Effector memory CD4-positive, alpha-beta T cell (primary cell): ENCODE measurements around the gene TMEM126A.

Experiments used
- DNase-seq, 3 donors: peaks; one replicate each; pipeline ENCODE4 v3.0.0-alpha.2; 2020
- H3K27ac ChIP-seq: 2 replicates; pipeline ENCODE4 v1.7.0; 2013; ENCODE audit warnings: mild to moderate bottlenecking, low read length, moderate library complexity; ENCODE audit not compliant: insufficient read depth, poor library complexity, severe bottlenecking
- H3K27me3 ChIP-seq: replicated peaks from 2 replicates; pipeline ENCODE4 v1.7.0; 2013; ENCODE audit warnings: mild to moderate bottlenecking, low read length; ENCODE audit not compliant: insufficient read depth, control insufficient read depth, poor library complexity, severe bottlenecking
- H3K36me3 ChIP-seq: 2 replicates; pipeline ENCODE4 v1.7.0; 2013; ENCODE audit warnings: mild to moderate bottlenecking, low read length, moderate library complexity; ENCODE audit not compliant: control insufficient read depth, insufficient read depth
- H3K4me1 ChIP-seq: 2 replicates; pipeline ENCODE4 v1.7.0; 2013; ENCODE audit warnings: low read length, mild to moderate bottlenecking; ENCODE audit not compliant: control insufficient read depth, insufficient read depth, poor library complexity, severe bottlenecking
- H3K4me3 ChIP-seq: 2 replicates; pipeline ENCODE4 v1.7.0; 2013; ENCODE audit warnings: low read length, low read depth, mild to moderate bottlenecking; ENCODE audit not compliant: insufficient read depth, poor library complexity, severe bottlenecking
- H3K9me3 ChIP-seq: 2 replicates; pipeline ENCODE4 v1.7.0; 2013; ENCODE audit warnings: mild to moderate bottlenecking, low read length, moderate library complexity; ENCODE audit not compliant: control insufficient read depth

TMEM126A gene

GRCh38 chr11:85694385-85694980, 46.7 kb downstream of the TMEM126A start:
- H3K9me3 ChIP-seq, result no peaks in the 10 kb centered on the region
- no peaks in the 10 kb centered on the region for H3K36me3 ChIP-seq

GRCh38 chr11:85695546-85695945, 47.8 kb downstream of the TMEM126A start:
- Histone ChIP-seq H3K4me3 (no peak overlapping the region), H3K9me3 (no peaks in the 10 kb centered on the region), H3K4me1 (peaks cover 10% of the 10 kb centered on the region), H3K36me3 (no peaks in the 10 kb centered on the region), H3K27me3 (no peaks in the 10 kb centered on the region), H3K27ac (no peak overlapping the region)
- DNase-seq, result no peak

More at GRCh38 chr11:85694385-85694980, 46.7 kb downstream of the TMEM126A start:
- no peak overlapping the region for H3K4me3 ChIP-seq
- H3K4me1 ChIP-seq, result peaks cover 1% of the 10 kb centered on the region
- no peak for DNase-seq
- H3K27me3 ChIP-seq, result no peaks in the 10 kb centered on the region
- H3K27ac ChIP-seq, result no peak overlapping the region

GRCh38 chr11:85697747-85698146, 50.0 kb downstream of the TMEM126A start:
- Histone ChIP-seq H3K27ac (no peak overlapping the region), H3K27me3 (no peaks in the 10 kb centered on the region), H3K9me3 (no peaks in the 10 kb centered on the region), H3K36me3 (no peaks in the 10 kb centered on the region), H3K4me1 (peaks cover 10% of the 10 kb centered on the region), H3K4me3 (no peak overlapping the region)
- no peak for DNase-seq

DNA sequence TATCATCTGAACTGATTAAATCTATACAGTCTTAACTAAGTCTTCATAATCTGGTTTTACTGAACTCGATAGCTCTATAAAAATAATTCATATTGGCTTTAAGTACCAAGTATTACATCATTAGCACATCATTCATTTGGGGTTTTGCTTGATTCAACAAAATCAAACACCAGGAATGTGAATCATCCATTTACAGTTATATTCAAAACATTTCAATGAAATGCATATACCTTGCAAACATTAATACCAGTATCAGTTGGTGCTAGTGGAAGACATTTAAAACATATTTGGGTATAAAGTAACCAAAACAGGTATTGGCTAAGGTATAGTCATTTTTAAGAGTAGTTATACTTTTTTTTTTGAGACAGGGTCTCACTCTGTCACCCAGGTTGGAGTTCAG, 50.4 kb downstream of the TMEM126A start:
- Histone ChIP-seq H3K9me3 (no peaks in the 10 kb centered on the region), H3K27me3 (no peaks in the 10 kb centered on the region), H3K27ac (no peak overlapping the region), H3K36me3 (no peaks in the 10 kb centered on the region), H3K4me3 (no peak overlapping the region), H3K4me1 (peaks cover 10% of the 10 kb centered on the region)
- DNase-seq, result no peak

- H3K4me3 ChIP-seq, result no peak overlapping the region
- H3K9me3 ChIP-seq, result no peaks in the 10 kb centered on the region
- peak overlapping the region; percentile 1 for H3K27ac ChIP-seq
- peaks cover 10% of the 10 kb centered on the region for H3K4me1 ChIP-seq
- no peak for DNase-seq
- no peaks in the 10 kb centered on the region for H3K27me3 ChIP-seq
- H3K36me3 ChIP-seq, result no peaks in the 10 kb centered on the region
These were observed 52.4 kb downstream of the TMEM126A start for GRCh38 chr11:85699957-85700741.

DNA sequence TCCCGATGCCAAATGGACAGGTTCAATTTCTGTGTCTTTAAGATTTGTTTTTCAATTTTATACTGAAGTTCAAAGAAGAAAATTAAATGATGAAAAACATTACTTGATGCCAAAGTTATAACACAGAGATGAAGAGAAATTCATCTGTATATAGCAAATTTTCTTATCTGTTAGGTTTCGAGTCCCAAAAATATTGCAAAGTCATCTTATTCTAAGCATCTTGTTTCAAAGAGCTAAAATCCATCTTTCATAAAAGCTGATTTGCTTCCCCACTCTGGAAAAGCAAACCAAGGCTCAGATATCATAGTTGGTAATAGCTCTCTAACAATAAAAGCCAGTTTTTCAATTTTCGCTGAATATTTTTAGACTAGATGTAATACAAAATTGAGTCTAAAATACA, 57.2 kb downstream of the TMEM126A start:
- no peaks in the 10 kb centered on the region for H3K36me3 ChIP-seq
- no peaks in the 10 kb centered on the region for H3K9me3 ChIP-seq
- peaks cover 5% of the 10 kb centered on the region for H3K4me1 ChIP-seq
- no peak overlapping the region for H3K27ac ChIP-seq
- no peaks in the 10 kb centered on the region for H3K27me3 ChIP-seq
- H3K4me3 ChIP-seq, result no peak overlapping the region
- no peak for DNase-seq

DNA sequence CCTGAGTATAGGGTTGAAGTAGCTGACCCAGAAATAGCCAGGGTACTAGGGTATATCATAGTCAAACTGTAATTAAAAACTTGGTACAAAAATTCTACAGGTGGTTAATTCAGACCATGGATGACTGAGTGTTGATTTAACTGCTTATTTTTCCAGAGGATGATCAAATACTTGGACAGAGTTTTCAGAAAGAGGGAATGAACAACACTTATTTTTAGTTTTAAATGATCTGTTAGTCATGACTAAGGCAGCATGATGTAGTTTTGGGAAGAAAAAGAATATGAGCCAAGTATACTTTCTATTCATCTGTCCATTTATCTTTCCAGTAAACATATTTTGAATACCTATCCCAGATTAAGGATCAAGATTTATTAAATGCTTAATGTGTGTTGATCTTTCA, 58.0 kb downstream of the TMEM126A start:
- Histone ChIP-seq H3K36me3 (no peaks in the 10 kb centered on the region), H3K27ac (no peak overlapping the region), H3K27me3 (no peaks in the 10 kb centered on the region), H3K4me3 (no peak overlapping the region), H3K9me3 (no peaks in the 10 kb centered on the region), H3K4me1 (no peaks in the 10 kb centered on the region)
- DNase-seq, result no peak
